IPS-20b (cell line): ENCODE data around the gene COL5A1.
"Not testable (repeated sequence)": the region's sequence is repeated elsewhere in the genome, so short reads cannot be mapped to it uniquely, and the experiment has no call there.

Experiments used
- H3K27ac ChIP-seq: one replicate; pipeline ENCODE4 v1.5.1; 2013; ENCODE audit warnings: low read length
- H3K27me3 ChIP-seq: 2 replicates; pipeline ENCODE4 v1.6.1; 2013; ENCODE audit warnings: mild to moderate bottlenecking, low read length, inconsistent platforms; ENCODE audit not compliant: insufficient read depth
- H3K36me3 ChIP-seq: 2 replicates; pipeline ENCODE4 v1.6.1; 2013; ENCODE audit warnings: low read depth, mild to moderate bottlenecking, inconsistent platforms, low read length, moderate library complexity; ENCODE audit not compliant: insufficient read depth
- H3K4me1 ChIP-seq: 2 replicates; pipeline ENCODE4 v1.6.1; 2013; ENCODE audit warnings: mild to moderate bottlenecking, control low read depth, inconsistent platforms, low read length, moderate library complexity; ENCODE audit not compliant: insufficient read depth
- H3K4me3 ChIP-seq: 2 replicates; pipeline ENCODE4 v1.5.1; 2013; ENCODE audit warnings: mild to moderate bottlenecking, low read length, inconsistent platforms
- H3K9ac ChIP-seq: 2 replicates; pipeline ENCODE4 v1.6.1; 2013; ENCODE audit warnings: low read depth, mild to moderate bottlenecking, inconsistent platforms, low read length, moderate library complexity
- H3K9me3 ChIP-seq: 2 replicates; pipeline ENCODE4 v1.6.1; 2013; ENCODE audit warnings: mild to moderate bottlenecking, low read depth, low read length, inconsistent platforms; ENCODE audit not compliant: insufficient read depth

Gene COL5A1

DNA sequence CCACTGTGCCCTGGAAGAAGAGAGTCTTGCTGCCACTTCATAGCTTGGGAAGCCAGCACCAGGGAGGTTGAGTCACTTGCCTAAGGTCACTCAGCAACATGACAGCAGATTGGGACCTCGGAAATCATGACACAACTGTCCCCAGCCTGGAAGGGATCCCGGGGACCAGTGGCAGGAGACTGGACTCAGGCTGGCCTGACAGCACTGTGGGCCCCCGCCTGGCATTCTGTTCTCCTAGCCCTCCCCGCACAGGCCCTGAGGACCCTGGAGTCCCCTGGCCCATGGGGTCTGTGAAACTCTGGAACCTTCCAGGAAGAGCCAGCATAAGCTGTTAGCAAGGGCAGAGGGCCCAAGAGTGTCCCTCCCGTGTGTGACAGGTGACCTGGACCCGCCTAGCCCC, 64.9 kb downstream of the COL5A1 start:
- no peak overlapping the region for H3K27ac ChIP-seq
- no peak overlapping the region for H3K4me3 ChIP-seq
- H3K27me3 ChIP-seq, result no peaks in the 10 kb centered on the region
- no peak overlapping the region for H3K9ac ChIP-seq
- no peaks in the 10 kb centered on the region for H3K9me3 ChIP-seq
- H3K36me3 ChIP-seq, result no peaks in the 10 kb centered on the region
- no peaks in the 10 kb centered on the region for H3K4me1 ChIP-seq

DNA sequence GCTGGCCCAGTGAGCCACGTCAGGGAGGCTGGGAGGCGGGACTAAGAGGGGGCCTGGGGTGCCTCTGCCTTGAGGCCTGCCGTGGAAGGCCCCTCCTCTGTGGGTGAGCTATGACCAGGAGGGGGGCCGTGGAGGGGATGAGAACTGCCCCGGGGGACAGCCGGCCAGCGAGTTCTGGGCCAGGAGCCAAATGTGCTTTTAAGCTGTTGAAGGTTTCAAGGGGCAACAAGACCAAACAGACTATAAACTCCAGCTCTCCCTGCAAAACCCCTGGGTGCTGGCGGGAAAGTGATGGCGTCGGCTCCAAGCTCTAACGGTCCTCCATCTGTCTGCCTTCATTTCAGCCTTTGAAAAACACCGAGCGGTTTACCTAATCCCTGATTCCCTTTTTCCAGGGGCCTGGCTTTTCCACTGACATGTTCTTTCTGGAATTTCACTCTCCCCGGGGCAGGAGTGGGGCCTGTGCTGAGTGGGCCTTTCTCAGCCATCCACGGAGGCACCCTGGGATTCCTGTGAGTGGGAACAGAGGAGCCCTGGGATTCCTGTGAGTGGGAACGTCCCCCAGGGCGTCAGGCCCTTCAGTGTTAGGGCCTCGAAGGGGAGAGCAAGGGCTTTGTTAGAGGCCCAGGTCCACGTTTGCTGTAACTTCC, 65.6 kb downstream of the COL5A1 start:
- Histone ChIP-seq H3K36me3 (no peaks in the 10 kb centered on the region), H3K9ac (no peak overlapping the region), H3K27me3 (no peaks in the 10 kb centered on the region), H3K9me3 (no peaks in the 10 kb centered on the region), H3K4me1 (no peaks in the 10 kb centered on the region), H3K4me3 (no peak overlapping the region), H3K27ac (no peak overlapping the region)

DNA sequence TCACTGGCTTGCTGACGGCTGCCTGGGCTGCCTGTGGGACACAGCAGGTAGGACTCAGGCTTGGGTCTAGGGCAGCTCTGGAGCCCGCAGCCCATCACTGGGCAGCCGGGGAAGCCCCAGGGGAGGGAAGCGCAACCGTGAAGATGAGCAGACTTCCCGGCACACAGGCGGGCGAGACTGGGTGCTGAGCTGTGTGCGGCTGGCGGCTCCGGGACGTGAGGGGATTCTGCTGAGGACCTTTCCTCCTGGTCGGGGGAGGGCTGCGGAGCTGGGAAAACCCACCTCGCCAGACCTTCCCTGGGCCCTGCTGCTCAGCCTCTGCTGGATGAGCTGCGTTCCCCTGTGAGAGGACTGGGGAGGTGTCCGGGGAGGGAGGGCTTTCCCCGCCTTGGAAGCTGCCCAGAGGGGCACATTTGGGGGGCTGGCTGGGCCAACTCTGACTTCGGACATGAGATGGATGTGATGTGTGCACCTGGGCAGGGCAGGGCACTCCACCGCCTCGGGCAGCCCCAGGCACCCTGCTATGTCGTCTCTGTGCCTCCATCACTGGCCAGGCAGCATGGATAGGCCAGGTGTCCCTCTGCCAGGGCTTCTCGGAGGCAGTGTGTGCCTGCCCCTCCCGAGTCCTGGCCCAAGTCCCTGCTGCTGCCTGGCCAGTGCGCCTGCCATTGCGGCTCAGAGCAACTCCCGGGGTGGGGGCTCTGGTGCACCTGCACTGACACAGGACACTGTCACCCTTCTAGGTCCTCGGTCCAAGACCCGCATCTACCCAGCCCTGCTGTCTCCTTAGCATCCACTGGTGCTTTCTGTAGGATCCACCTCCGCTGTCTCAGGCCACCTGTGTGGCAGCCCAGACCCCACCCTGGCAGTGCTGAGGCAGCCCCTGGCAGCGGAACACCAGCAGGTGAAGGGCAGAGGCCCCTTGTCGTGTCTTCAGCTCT, 66.4 kb downstream of the COL5A1 start:
- Histone ChIP-seq H3K27me3 (no peaks in the 10 kb centered on the region), H3K9ac (no peak overlapping the region), H3K9me3 (no peaks in the 10 kb centered on the region), H3K36me3 (no peaks in the 10 kb centered on the region), H3K4me1 (no peaks in the 10 kb centered on the region), H3K27ac (no peak overlapping the region), H3K4me3 (no peak overlapping the region)

DNA sequence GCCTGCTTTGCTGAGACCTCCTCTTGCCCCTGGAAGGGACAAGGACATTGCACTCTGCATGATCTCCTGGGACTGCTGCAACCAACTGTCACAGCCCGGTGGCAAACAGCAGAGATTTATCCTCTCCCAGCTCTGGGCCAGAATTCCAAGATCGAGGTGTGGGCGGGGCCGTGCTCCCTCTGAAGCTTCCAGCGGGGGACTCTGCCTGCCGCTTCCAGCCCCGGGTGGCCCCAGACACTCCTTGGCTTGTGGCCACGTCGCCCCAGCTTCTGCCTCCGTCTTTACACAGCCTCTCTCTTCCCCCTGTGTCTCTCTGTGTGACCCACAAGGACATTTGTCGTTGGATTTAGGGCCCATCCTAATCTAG, 67.1 kb downstream of the COL5A1 start:
- no peaks in the 10 kb centered on the region for H3K9me3 ChIP-seq
- H3K27ac ChIP-seq, result no peak overlapping the region
- no peaks in the 10 kb centered on the region for H3K36me3 ChIP-seq
- H3K4me3 ChIP-seq, result no peak overlapping the region
- H3K9ac ChIP-seq, result no peak overlapping the region
- no peaks in the 10 kb centered on the region for H3K27me3 ChIP-seq
- no peaks in the 10 kb centered on the region for H3K4me1 ChIP-seq

DNA sequence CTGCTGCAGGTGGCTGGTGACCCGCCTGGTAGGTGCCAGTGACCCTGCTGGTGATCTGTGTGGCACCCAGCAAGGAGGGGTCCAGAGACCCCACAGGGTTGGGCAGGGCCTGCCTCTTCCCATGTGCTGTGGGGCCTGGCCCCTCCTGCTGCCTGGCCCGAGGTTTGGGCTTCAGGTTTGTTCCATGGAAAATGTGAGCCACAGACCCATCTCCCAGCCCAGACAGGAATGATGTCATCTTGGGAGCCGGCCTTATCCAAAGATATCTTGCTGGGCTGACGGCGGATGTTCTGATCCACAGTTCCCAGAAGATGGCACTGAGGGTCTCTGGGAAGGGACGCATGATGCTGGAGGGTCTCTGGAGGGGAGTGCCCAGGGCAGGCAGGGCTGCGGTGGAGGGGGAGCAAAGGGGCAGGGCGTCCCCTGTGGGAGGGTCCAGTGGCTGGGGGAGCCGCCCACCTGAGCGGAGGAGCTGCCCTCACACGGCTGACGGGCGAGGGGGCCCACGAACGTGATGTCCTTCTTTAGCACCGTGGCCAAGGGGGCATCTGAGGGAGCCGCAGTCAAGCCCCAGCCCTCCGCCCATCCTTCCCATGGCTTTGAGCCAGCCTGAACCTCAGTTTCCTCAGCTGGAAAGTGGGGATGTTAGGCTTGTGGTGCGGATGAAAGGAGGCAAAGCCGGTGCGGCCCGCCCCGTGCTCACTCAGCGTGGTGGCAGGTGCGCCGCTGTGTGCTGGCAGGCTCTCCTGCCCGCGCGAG, 68.1 kb downstream of the COL5A1 start:
- Histone ChIP-seq H3K4me1 (no peaks in the 10 kb centered on the region), H3K27ac (no peak overlapping the region), H3K9ac (no peak overlapping the region), H3K9me3 (peaks cover 3% of the 10 kb centered on the region; the same call in 1 of the 2 replicates), H3K4me3 (no peak overlapping the region), H3K27me3 (no peaks in the 10 kb centered on the region), H3K36me3 (no peaks in the 10 kb centered on the region)

DNA sequence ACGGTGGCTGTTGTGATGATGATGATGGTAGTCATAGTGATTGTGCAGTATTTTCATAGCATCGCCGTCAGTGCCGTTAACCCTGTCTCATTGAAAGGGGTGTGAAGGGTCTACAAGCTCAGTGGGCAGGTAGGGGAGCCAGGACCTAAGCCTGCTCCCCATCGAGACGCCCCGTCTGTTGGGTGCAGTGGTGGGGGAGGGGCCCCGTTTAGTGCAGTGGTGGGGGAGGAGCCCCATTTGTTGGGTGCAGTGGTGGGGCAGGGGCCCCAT, 68.6 kb downstream of the COL5A1 start:
- peaks cover 3% of the 10 kb centered on the region; the same call in 1 of the 2 replicates for H3K9me3 ChIP-seq
- no peak overlapping the region for H3K4me3 ChIP-seq
- H3K36me3 ChIP-seq, result no peaks in the 10 kb centered on the region
- H3K27me3 ChIP-seq, result no peaks in the 10 kb centered on the region
- H3K27ac ChIP-seq, result no peak overlapping the region
- no peaks in the 10 kb centered on the region for H3K4me1 ChIP-seq
- H3K9ac ChIP-seq, result no peak overlapping the region

DNA sequence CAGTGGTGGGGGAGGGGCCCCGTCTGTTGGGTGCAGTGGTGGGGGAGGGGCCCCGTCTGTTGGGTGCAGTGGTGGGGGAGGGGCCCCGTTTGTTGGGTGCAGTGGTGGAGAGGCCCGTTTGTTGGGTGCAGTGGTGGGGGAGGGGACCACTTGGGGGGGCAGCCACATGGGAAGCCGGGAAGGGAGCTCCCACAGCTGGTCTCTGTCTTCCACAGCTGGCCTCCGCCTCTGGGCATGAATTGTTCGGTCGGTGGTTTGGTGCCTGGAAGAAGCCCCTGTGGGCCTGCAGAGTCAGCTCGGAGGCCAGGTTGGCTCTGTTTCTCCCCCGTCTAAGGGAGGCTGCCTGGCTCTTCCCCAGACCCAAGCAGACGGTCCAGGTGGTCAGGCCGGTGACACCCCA, 69.3 kb downstream of the COL5A1 start:
- Histone ChIP-seq H3K9me3 (peaks cover 3% of the 10 kb centered on the region; the same call in 1 of the 2 replicates), H3K27ac (no peak overlapping the region)

DNA sequence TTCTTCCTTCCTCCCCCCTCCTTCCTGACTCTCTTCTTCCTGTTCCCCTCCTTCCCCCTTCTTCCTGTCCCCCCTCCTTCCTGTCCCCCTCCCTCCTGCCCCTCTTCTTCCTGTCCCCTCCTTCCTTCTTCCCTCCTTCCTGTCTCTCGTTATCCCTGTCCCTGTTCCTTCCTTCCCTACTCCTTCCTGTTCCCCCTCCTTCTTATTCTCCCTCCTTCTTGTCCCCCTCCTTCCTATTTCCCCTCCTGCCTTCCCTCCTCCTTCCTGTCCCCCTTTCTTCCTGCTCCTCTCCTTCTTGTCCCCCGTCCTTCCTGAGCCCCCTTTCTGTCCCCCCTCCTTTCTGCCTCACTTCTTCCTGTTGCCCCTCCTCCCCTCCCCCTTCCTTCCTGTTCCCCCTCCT, 70.6 kb downstream of the COL5A1 start:
- no peaks in the 10 kb centered on the region for H3K4me1 ChIP-seq
- no peak overlapping the region for H3K4me3 ChIP-seq
- no peaks in the 10 kb centered on the region for H3K36me3 ChIP-seq
- peaks cover 3% of the 10 kb centered on the region; the same call in 1 of the 2 replicates for H3K9me3 ChIP-seq
- no peaks in the 10 kb centered on the region for H3K27me3 ChIP-seq
- no peak overlapping the region for H3K27ac ChIP-seq
- no peak overlapping the region for H3K9ac ChIP-seq

More for the DNA sequence above, 69.3 kb downstream of the COL5A1 start:
- Histone ChIP-seq H3K27me3 (no peaks in the 10 kb centered on the region), H3K36me3 (no peaks in the 10 kb centered on the region), H3K9ac (no peak overlapping the region), H3K4me3 (no peak overlapping the region), H3K4me1 (no peaks in the 10 kb centered on the region)

DNA sequence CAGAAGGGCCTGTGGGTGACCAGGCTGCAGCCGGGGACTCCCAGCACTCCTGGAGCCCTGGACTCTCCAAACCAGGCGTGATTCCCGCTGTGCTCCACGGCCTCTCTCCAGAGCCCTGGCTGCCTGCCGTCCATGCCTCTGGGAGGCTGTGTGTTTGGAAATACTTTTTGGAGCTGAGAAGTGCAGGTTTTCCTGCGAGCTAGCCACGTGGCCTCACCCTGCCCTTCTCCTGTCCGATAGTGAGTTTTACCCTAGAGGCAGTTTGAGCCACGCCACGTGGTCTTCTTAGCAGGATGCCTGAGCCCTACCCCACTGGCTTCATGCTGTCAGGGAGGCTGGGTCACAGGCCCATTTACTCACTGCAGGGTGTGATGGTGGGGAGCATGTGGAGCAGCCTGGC, 71.3 kb downstream of the COL5A1 start:
- Histone ChIP-seq H3K27ac (no peak overlapping the region), H3K27me3 (no peaks in the 10 kb centered on the region), H3K4me1 (no peaks in the 10 kb centered on the region), H3K9me3 (peaks cover 3% of the 10 kb centered on the region; the same call in 1 of the 2 replicates), H3K9ac (no peak overlapping the region), H3K4me3 (no peak overlapping the region), H3K36me3 (no peaks in the 10 kb centered on the region)

DNA sequence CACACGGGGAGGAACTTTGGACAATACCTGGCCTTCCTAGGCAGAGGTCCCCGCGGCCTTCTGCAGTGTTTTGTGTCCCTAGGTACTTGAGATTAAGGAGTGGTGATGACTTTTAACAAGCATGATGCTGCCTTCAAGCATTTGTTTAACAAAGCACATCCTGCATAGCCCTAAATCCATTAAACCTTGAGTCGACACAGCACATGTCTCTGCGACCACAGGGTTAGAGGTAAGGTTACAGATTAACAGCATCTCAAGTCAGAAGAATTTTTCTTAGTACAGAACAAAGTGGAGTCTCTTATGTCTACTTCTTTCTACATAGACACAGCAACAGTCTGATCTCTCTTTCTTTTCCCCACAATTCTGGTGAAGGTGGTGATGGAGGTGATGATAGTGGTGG, 73.9 kb downstream of the COL5A1 start:
- not testable (repeated sequence) for H3K9ac ChIP-seq, H3K4me1 ChIP-seq, H3K36me3 ChIP-seq, H3K9me3 ChIP-seq, H3K27me3 ChIP-seq, H3K4me3 ChIP-seq, H3K27ac ChIP-seq

DNA sequence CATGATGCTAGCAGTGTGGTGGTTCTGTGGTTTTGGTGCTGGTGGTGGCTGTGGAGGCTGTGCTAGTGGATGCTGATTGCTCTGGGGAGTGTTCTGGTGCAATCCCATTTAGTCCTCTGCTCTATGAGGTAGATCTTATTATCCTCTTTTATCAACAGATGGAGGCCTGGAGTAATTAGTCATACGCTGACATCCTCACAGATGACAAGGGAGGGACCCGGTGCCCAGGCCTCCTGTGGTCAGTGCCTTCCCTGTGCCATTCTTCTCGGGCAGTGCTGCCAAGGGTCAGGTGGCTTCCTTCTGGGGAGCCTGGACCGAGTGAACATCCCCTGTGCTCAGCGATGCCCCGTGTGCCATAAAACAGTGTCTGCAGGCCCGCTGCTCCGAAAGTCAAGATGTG, 74.5 kb downstream of the COL5A1 start:
- Histone ChIP-seq H3K4me1 (no peaks in the 10 kb centered on the region), H3K4me3 (no peak overlapping the region), H3K9me3 (peaks cover 3% of the 10 kb centered on the region; the same call in 1 of the 2 replicates), H3K27ac (no peak overlapping the region), H3K27me3 (no peaks in the 10 kb centered on the region), H3K36me3 (no peaks in the 10 kb centered on the region), H3K9ac (no peak overlapping the region)
